NCI-H187 (cell line): ENCODE measurements around the gene CCDC90B.

Experiments used
- DNase-seq, 2 experiments: peaks; one replicate each; lab custom pipeline; 2025; lab: John Stamatoyannopoulos, UW

CCDC90B gene

DNA sequence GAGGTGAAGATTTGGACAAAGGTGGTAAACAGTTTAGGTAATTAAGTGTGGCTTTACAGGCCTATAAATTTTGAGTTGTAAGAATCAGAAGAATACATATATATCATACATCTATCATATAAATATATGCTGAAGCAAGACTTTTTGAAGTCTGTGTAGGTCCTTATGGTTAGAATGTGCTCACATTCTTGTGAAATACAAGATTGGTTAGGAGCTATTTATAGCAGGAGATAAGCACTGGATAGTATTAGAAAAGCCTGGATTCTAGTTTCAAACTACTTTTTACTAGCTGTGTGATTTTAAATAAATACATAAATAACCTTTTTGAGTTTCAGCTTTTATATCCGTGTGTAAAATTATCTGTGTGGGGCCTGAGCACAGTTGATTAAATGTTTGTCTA is 50.3 kb downstream of the CCDC90B start:
- no peak for DNase-seq

DNA sequence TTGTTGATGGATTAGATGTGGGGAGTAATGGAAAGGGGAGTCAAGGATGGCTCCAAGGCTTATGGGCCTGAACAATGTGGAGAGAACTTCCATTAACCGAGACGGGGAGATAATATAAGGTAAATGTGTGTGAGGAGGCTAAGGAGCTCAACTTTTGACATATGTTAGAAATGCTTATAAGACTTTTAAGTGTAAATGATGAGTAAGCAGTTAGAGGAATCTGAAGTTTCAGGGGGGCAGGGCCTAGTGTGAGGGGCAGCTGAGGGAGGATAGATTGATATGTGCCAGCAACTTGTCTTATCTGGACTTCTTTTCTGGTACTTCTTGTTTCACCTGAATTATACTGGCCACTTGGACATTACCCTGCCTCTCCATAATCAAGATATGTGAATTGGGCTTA is 62.7 kb downstream of the CCDC90B start:
- no peak for DNase-seq

DNA sequence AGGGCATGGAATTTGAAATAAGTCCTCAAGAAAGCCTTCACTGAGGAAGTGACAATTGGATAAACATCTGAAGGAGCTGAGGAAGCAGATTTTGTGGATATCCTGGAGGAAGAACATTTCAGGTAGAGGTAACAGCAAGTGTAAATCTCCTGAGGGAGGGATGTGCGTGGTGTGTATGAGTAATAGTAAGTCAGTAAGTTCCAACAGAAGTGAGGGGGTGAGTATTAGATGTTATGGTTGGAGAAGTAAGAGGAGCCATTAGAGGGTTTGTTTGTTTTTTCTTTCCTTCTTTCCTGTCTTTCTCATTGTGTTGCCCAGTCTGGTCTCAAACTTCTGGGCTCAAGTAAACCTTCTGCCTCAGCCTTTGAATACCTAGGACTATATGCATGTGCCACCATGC is 63.7 kb downstream of the CCDC90B start:
- DNase-seq: no peak

DNA sequence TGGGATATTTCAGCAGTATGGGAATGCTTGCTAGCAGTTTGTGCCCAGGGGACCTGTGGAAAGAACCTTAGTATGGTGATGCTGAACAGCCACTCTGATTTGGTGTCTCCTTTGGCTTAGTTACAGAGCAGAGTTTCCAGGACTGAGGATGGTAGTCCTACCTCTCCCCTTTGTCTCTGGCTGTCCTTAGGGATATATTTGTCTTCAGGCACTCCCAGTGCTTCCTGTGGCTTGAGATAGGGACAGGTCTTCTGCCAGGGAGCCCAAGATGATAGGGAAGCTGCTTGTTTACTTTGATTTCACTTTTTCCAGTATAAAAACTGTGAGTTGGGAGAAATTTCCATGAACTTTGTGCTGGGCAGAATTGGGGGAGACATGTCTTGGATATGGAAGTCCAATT is 64.5 kb downstream of the CCDC90B start:
- no peak for DNase-seq

DNA sequence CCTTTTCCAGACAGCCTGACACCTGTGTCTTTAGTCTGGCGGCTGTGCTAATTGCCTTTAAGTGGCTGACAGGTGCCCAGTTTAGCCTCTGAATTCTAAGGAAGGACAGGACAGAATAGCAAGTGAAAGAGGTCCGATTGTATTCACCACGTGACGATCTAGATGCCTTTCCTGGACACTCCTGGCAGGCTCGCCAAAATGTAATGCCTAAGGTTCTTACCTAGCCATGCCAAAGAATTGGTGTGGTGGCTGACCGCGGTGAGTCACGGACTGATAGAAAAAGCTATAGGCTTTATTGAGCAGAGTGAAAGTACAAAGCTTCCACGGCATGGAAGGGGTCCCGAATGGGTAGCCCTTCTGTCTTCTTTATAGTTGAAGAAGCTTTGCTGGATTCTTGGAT is 65.9 kb downstream of the CCDC90B start:
- DNase-seq: no peak

DNA sequence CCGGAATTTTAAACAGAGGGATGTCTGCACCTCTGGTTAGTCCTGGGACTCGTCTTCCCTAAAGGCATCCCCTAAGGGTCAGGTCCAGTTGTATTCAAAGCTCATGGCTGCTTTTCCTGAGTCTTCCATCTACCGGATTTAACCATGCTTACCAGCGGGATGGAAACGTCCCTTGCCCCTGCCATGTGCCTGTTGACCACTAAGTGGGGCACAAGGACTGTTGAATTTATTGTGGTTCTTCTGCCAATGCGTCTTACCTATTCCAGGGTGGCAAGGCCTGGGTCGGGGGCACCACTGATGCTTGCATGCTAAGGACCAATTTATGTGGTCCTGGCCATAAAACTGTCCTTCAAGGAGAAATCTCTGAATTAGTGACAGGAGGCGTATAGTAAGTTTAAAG is 67.1 kb downstream of the CCDC90B start:
- no peak for DNase-seq
